SW480 (cell line): Measurements from ENCODE around the gene ADGRA3.

Experiments used
- DNase-seq: peaks from one replicate; pipeline ENCODE4 v3.0.0-alpha.2; 2016; ENCODE audit warnings: low spot score

The ADGRA3 gene

DNA sequence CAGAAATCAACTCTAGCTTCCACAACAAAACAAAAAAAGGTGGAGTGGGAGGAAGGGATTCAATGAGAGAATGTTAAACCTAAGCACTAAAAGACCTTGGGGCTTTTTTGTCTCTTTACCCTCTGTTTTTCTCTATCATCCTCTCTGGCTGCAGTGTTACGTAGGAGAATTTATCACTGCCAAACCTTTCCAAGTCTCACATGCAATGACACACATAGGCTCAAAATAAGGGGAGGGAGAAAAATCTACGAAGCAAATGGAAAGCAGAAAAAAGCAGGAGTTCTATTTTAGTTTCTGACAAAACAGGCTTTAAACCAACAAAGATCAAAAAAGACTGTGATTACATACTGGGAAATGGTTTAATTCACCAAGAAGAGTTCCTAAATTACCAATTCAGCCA, 152.1 kb downstream of the ADGRA3 start:
- DNase-seq: no peak

DNA sequence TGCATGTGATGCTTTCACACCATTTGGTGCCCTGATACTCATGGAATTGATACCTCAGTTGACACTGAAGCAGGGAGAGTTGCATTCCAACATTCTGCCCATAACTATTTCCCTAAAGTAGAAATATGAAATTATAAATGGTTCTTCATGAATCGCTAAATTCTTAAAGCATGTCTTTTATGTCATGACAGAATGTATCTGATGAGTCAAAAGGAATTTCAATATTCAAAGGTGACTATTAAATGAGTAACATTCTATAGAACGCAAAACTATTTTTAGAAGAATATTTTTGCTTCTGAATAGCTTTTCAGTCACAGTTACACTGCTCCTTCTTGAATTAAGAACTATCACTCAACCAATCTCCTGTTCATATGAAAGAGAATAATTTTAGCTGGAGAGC, 152.8 kb downstream of the ADGRA3 start:
- DNase-seq: no peak

DNA sequence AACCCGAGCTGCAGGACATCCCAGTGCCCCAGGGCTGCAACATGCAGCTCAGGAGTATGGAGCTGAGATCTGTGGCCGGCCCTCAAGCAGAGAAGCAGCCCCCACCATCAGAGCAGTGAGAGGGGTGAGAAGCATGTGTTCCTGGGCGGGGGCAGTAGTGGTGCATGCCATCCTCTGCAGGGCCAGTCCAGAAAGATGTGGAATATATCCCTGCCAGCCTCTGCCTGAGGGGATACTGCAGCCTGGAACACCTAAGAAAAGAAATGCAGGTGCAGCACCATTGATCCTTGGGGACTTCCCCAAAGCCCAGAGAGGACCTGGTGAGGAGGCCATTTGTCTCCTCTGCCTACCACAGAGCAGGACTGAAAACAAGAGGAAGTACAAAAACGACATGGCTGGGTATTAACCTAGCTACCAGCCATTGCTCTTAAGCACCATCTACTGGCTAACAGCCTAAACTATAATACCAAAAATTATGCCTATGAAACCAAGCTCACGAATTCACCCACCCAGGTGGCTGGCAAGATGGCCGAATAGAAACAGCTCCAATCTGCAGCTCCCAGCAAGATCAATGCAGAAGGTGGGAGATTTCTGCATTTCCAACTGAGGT, 158.8 kb downstream of the ADGRA3 start:
- peak; percentile 22 for DNase-seq

DNA sequence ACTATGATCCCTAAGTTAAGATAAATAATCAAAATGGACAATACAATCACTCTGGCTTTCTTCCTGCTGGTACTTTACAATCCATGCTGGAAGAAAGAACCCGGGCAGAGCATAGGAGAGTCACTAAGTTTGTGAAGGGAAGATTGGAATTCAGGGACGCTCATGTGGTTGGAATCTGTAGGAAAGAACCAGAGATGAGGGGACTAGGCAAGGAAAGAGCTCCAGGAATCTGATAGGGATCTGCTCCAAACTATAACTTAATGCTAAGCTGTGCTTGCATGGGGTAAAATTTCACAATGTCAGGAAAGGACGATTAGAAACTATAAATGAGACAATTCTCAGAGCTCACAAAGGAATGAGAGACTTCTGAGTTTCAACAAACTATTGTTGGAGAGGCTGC, 167.5 kb downstream of the ADGRA3 start:
- DNase-seq: no peak

DNA sequence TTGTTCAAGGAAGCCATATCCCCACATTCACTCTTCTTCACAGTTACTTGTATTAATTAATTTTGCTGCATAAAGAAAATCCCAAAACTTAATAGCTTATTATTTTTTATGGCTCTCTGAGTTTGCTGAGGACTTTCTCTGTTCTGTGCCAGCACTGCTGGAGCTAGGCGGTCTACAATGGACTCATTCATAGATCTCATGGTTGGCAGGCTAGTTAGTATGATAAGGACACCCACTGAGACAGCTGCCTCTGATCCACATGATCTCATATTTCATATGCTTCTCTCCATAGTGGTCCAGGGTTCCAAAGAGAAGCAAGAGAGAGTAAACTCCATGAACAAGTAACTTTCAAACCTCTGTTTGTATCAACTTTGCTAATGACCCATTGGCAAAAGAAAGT, 170.2 kb downstream of the ADGRA3 start:
- DNase-seq: no peak

DNA sequence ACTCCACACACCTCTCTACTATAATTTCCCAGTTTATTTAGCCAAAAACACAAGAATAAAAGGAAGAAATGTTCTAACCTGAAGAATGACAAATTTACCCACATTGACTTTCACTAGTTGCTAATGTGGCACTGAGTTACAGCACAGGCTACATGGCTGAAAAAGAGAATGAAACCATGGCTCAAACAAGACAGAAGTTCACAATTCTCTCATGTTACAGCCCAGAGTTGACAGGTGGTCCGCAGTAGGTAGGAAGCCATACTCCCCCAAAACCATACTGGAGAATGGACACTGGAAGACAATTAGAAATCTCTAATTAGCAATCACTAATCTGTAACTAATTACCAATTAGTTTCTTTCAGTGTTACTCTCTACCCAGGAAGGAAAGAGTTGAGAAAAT, 170.8 kb downstream of the ADGRA3 start:
- no peak for DNase-seq

DNA sequence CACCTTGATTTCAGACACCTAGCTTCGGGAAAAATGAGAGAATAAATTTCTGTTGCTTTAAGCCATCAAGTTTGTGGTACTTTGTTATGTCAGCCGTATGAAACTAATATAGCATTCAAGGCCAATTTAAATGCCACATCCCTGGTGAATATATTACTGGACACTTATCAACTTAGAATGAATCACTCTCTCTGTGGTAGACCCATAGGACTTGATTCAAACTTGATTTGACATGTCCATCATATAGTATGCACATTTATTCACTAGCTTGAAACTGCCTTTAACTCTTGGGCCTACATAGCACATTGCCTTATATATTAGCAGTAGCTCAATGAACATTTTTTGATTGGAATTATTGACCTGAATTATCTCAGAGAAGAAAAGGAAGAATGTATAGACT, 172.3 kb downstream of the ADGRA3 start:
- DNase-seq: no peak

DNA sequence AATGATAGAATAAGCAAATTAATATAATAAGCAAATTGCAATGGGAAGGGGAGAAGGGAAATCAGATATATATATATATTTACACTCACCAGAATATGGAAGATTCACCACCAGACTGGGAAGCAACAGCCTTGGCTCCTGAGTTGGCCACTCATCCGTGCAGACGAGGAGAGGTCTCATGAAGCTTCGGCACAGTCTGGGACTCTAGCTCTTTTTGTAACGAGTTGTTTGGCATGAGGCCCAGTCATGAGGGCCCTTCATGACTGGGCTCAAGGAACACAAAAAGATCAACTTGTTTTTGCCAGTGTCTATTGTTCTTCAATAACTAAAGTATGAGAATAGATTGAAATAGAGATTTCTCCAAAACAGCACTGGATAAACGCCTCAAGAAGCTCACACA, 176.4 kb downstream of the ADGRA3 start:
- no peak for DNase-seq

DNA sequence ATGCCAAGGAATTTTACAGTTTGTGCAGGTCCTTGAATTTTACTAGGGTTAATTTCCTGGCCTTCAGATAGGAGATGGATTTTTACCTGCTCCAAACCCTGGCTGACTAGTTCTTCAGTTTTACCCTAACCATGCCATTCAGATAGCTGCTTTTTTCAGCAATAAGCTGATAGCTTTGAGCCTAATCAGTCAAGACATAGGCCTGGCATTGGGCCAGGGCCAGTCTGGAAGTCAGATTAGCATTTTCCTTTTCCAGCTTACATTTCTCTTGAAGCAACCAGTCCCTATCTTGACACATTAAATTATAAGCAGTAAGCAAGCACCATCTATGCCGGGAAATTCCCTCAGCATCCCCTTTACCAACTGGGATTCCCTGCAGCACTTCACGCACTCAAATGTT, 177.1 kb downstream of the ADGRA3 start:
- no peak for DNase-seq
